Keratinocyte (primary cell): ENCODE data around the gene AK1. TPM values are rescaled to one million over a fixed set of nuclear protein-coding genes. Genes with fewer than 3 reads are reported as not detected.

Experiments used
- DNase-seq: peaks from one replicate; pipeline ENCODE4 v3.0.0-alpha.2; 2011; ENCODE audit warnings: low read depth, missing footprints, low spot score
- FAIRE-seq: peaks from 2 replicates; lab custom pipeline; 2011; peaks lifted over from hg19 to GRCh38; lab: Jason Lieb, UNC
- H2AFZ ChIP-seq: 2 replicates; pipeline ENCODE4 v1.6.0; 2012; ENCODE audit warnings: low read length, control low read depth, inconsistent platforms; ENCODE audit not compliant: control insufficient read depth
- H3K27ac ChIP-seq: 2 replicates; pipeline ENCODE4 v1.5.1; 2011; ENCODE audit warnings: low read length; ENCODE audit not compliant: control insufficient read depth, insufficient read depth
- H3K27me3 ChIP-seq: 3 replicates; pipeline ENCODE4 v1.6.0; 2011; ENCODE audit warnings: low read length; ENCODE audit not compliant: control insufficient read depth, insufficient read depth; ENCODE audit errors: extremely low read depth
- H3K36me3 ChIP-seq, 2 experiments: 2 replicates in 1 of 2; 3 replicates in 1 of 2; pipeline ENCODE4 v1.5.1; 2011; ENCODE audit warnings: low read length in 2 of 2, mild to moderate bottlenecking in 1 of 2; ENCODE audit not compliant: control insufficient read depth in 2 of 2, insufficient read depth in 2 of 2; ENCODE audit errors: extremely low read depth in 1 of 2
- H3K4me1 ChIP-seq: 3 replicates; pipeline ENCODE4 v1.5.1; 2011; ENCODE audit warnings: low read length; ENCODE audit not compliant: control insufficient read depth, insufficient read depth; ENCODE audit errors: extremely low read depth
- H3K4me2 ChIP-seq: 3 replicates; pipeline ENCODE4 v1.6.0; 2011; ENCODE audit warnings: low read depth, low read length; ENCODE audit not compliant: control insufficient read depth, insufficient read depth; ENCODE audit errors: extremely low read depth
- H3K4me3 ChIP-seq, 3 experiments: fragments of 200-600 bp in 1 of 3; sonication (generic) in 1 of 3; 2 replicates in 2 of 3; 3 replicates in 1 of 3; pipeline ENCODE4 v1.5.1; 2011 to 2016; ENCODE audit warnings: low read length in 3 of 3, mild to moderate bottlenecking in 3 of 3, control low read depth in 2 of 3, inconsistent platforms in 1 of 3, low read depth in 1 of 3, mixed read lengths in 1 of 3, mixed run types in 1 of 3, moderate library complexity in 1 of 3; ENCODE audit not compliant: control insufficient read depth in 2 of 3, insufficient read depth in 2 of 3; ENCODE audit errors: extremely low read depth in 1 of 3
- H3K79me2 ChIP-seq: 2 replicates; pipeline ENCODE4 v1.6.0; 2012; ENCODE audit warnings: low read length; ENCODE audit not compliant: control insufficient read depth, insufficient read depth
- H3K9ac ChIP-seq: 3 replicates; pipeline ENCODE4 v1.6.0; 2011; ENCODE audit warnings: low read length; ENCODE audit not compliant: control insufficient read depth, insufficient read depth; ENCODE audit errors: extremely low read depth
- H3K9me1 ChIP-seq: 3 replicates; pipeline ENCODE4 v1.6.0; 2011; ENCODE audit warnings: low read length; ENCODE audit not compliant: control insufficient read depth, insufficient read depth; ENCODE audit errors: extremely low read depth
- H3K9me3 ChIP-seq: 2 replicates; pipeline ENCODE4 v1.5.1; 2012; ENCODE audit warnings: low read depth, low read length; ENCODE audit not compliant: control insufficient read depth
- H4K20me1 ChIP-seq: 3 replicates; pipeline ENCODE4 v1.6.0; 2011; ENCODE audit warnings: low read length; ENCODE audit not compliant: control insufficient read depth, insufficient read depth; ENCODE audit errors: extremely low read depth
- EZH2 ChIP-seq: IDR thresholded peaks from one replicate; pipeline ENCODE4 v1.6.1; 2012; ENCODE audit warnings: inconsistent platforms, mild to moderate bottlenecking, low read length, moderate library complexity
- dilution Hi-C: fragments of 300-500 bp; cut with MboI; formaldehyde crosslinking; loops from one replicate; pipeline ENCODE4 v1.7.0; 2020; ENCODE audit warnings: low sequenced_read_pairs; ENCODE audit not compliant: extremely low pct_ligation_motif_present
- polyA plus RNA-seq, 5 experiments: library from polyadenylated mRNA; depleted of rRNA in 3 of 5; stranded (reverse) in 3 of 5; stranded (forward) in 1 of 5; unstranded in 1 of 5; fragments of >200 nt; gene quantifications; 1 replicate in 1 of 5; 2 replicates in 3 of 5; 3 replicates in 1 of 5; pipeline versions ENCODE4 v1.2.1 to v1.2.3, GENCODE V29; 2011 to 2012; ENCODE audit warnings: missing spikeins in 2 of 5, low read depth in 1 of 5, low replicate concordance in 1 of 5
- TF ChIP-seq, protein P1 (sequence below), 3 experiments: IDR thresholded peaks in 1 of 3; conservative IDR thresholded peaks in 1 of 3; optimal IDR thresholded peaks in 1 of 3; 2 replicates in 2 of 3; 3 replicates in 1 of 3; pipeline versions ENCODE3 to v1.5.1; 2011; ENCODE audit warnings: low read length in 3 of 3, mild to moderate bottlenecking in 3 of 3, moderate library complexity in 2 of 3, control low read depth in 1 of 3, inconsistent platforms in 1 of 3; ENCODE audit not compliant: insufficient read depth in 2 of 3; ENCODE audit errors: extremely low read depth in 1 of 3

AK1 gene
- polyA plus RNA-seq, 1 donor (not counting 4 experiments of a cell fraction or from before 2014, with no cell fraction given): 40.2 TPM

DNA sequence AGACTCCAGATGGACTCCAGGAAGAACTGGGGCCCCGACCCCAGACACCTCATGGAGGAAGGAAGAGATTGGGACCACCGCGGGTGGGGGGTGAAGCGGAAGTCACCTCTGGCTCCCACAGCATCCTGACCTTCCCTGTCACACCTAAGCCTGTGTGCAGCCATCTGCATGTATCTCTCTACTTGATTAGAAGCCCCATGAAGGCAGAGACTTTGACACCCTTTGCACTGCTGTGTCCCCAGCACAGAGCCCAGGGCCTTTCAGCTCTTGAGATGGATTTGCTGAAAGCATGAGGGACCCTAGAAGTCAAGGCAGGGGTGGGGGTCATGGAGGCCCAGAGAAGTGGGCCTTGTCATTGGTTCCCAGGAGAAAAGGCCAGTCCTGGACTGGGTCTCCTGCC lies 20.2 kb downstream of the AK1 start:
- no peak overlapping the region for H3K27ac ChIP-seq
- peaks cover 4% of the 10 kb centered on the region for H3K27me3 ChIP-seq
- no peaks in the 10 kb centered on the region for H3K4me1 ChIP-seq
- DNase-seq (no peak), FAIRE-seq (no peak)
- H2AFZ ChIP-seq: no peak overlapping the region
- no peaks in the 10 kb centered on the region for H3K9me3 ChIP-seq
- H3K79me2 ChIP-seq: no peaks in the 10 kb centered on the region
- H3K4me3 ChIP-seq: no peak overlapping the region
- no peaks in the 10 kb centered on the region for H3K36me3 ChIP-seq
- no peak for TF ChIP-seq EZH2
- TF ChIP-seq, protein P1, sequence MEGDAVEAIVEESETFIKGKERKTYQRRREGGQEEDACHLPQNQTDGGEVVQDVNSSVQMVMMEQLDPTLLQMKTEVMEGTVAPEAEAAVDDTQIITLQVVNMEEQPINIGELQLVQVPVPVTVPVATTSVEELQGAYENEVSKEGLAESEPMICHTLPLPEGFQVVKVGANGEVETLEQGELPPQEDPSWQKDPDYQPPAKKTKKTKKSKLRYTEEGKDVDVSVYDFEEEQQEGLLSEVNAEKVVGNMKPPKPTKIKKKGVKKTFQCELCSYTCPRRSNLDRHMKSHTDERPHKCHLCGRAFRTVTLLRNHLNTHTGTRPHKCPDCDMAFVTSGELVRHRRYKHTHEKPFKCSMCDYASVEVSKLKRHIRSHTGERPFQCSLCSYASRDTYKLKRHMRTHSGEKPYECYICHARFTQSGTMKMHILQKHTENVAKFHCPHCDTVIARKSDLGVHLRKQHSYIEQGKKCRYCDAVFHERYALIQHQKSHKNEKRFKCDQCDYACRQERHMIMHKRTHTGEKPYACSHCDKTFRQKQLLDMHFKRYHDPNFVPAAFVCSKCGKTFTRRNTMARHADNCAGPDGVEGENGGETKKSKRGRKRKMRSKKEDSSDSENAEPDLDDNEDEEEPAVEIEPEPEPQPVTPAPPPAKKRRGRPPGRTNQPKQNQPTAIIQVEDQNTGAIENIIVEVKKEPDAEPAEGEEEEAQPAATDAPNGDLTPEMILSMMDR (optimal IDR thresholded peaks at IDR 0.05 in 1 of 3, IDR thresholded peaks at IDR 0.05 in 1 of 3, conservative IDR thresholded peaks at IDR 0.05 in 1 of 3; ENCODE audit: extremely low read depth in 1 of 3, insufficient read depth in 2 of 3, low read length in 3 of 3): no peak
- no peaks in the 10 kb centered on the region for H3K9me1 ChIP-seq
- dilution Hi-C loops: no loop called here
- no peak overlapping the region for H3K4me2 ChIP-seq
- H3K9ac ChIP-seq: no peak overlapping the region
- no peaks in the 10 kb centered on the region for H4K20me1 ChIP-seq

DNA sequence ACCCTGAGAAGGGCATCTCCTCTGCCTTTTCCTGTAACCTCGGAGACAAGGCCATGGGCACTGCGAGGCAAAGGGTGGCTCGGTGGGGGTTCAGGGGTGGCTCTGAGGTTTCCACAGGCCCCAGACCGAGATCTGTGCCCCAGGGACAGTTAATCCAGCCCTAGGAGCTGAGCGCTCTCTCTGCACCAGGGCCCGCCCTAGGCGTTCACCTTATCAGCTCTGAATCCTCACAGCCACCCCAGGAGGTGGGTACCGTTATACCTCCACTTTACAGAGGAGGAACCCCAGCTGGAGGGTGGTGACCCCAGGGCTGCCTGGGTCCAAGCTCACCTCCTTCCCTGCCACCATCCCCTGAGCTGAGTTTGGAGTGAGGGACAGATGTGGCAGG lies 20.8 kb downstream of the AK1 start:
- dilution Hi-C loops: no loop called here
- Histone ChIP-seq H3K4me1 (no peaks in the 10 kb centered on the region), H3K4me2 (no peak overlapping the region), H3K36me3 (no peaks in the 10 kb centered on the region), H3K27ac (no peak overlapping the region), H3K9me3 (no peaks in the 10 kb centered on the region), H3K9me1 (no peaks in the 10 kb centered on the region), H3K4me3 (no peak overlapping the region), H3K9ac (no peak overlapping the region), H3K27me3 (peaks cover 4% of the 10 kb centered on the region), H4K20me1 (no peaks in the 10 kb centered on the region), H2AFZ (no peak overlapping the region), H3K79me2 (no peaks in the 10 kb centered on the region)
- TF ChIP-seq, protein P1 (optimal IDR thresholded peaks at IDR 0.05 in 1 of 3, IDR thresholded peaks at IDR 0.05 in 1 of 3, conservative IDR thresholded peaks at IDR 0.05 in 1 of 3; ENCODE audit: extremely low read depth in 1 of 3, insufficient read depth in 2 of 3, low read length in 3 of 3): no peak
- no peak for TF ChIP-seq EZH2
- DNase-seq: no peak
- no peak for FAIRE-seq
